Calu3 (cell line): ENCODE data around the gene TSHZ3. TPM values are rescaled to one million over a fixed set of nuclear protein-coding genes. Genes with fewer than 3 reads are reported as not detected.

ENCODE experiments used
- Bru-seq: library from RNA; stranded (reverse); fragments of 400-500 nt; gene quantifications from one replicate; lab custom pipeline; 2021; lab: Mats Ljungman, UMichigan
- BruChase-seq, 2 experiments: library from RNA; stranded (reverse); fragments of 400-500 nt; gene quantifications; one replicate each; lab custom pipeline; 2021; lab: Mats Ljungman, UMichigan
- BruUV-seq: library from RNA; stranded (reverse); fragments of 400-500 nt; replicated peaks from 2 replicates; lab custom pipeline; 2021; lab: Mats Ljungman, UMichigan
- CTCF ChIA-PET: fragments of 300-600 bp; sonication (Branson Sonifier 250); formaldehyde crosslinking; loops from one replicate; lab custom pipeline; 2022; ENCODE audit warnings: antibody characterized with exemption; lab: Charles Lee
- DNase-seq: peaks from one replicate; pipeline ENCODE4 v3.0.0; 2022
- H3K27ac Mint-ChIP-seq: one replicate; pipeline ENCODE4 v1.8.0; 2022; ENCODE audit warnings: mixed read lengths; ENCODE audit not compliant: unreplicated experiment
- H3K27me3 Mint-ChIP-seq: one replicate; pipeline ENCODE4 v1.8.0; 2022; ENCODE audit warnings: mixed read lengths; ENCODE audit not compliant: unreplicated experiment
- H3K36me3 Mint-ChIP-seq: one replicate; pipeline ENCODE4 v1.8.0; 2022; ENCODE audit warnings: mild to moderate bottlenecking, moderate library complexity, mixed read lengths; ENCODE audit not compliant: insufficient read depth, unreplicated experiment
- H3K4me1 Mint-ChIP-seq: one replicate; pipeline ENCODE4 v1.8.0; 2022; ENCODE audit warnings: mild to moderate bottlenecking, low read depth, mixed read lengths; ENCODE audit not compliant: unreplicated experiment
- H3K4me3 Mint-ChIP-seq: one replicate; pipeline ENCODE4 v1.8.0; 2022; ENCODE audit warnings: mild to moderate bottlenecking, low read depth, moderate library complexity, mixed read lengths; ENCODE audit not compliant: unreplicated experiment
- H3K9me3 Mint-ChIP-seq: one replicate; pipeline ENCODE4 v1.8.0; 2022; ENCODE audit warnings: low read depth, mixed read lengths; ENCODE audit not compliant: unreplicated experiment
- intact Hi-C: fragments of 100-400 bp; cut with micrococcal nuclease; formaldehyde crosslinking; loops from one replicate; pipeline ENCODE4 v1.10.0; 2022; ENCODE audit not compliant: unreplicated experiment
- long read RNA-seq: library from polyadenylated mRNA; stranded (forward); transcript quantifications from one replicate; pipeline ENCODE4 v2.0.0, GENCODE V29; 2022
- total RNA-seq: library from RNA; stranded (reverse); gene quantifications from 2 replicates; pipeline ENCODE4 v1.2.3, GENCODE V29; 2022
- TF ChIP-seq, protein P1 (sequence below): fragments of 200-600 bp; IDR thresholded peaks from one replicate; pipeline ENCODE4 v1.8.0; 2022; ENCODE audit warnings: antibody characterized with exemption; ENCODE audit not compliant: unreplicated experiment

TSHZ3 gene, protein sequence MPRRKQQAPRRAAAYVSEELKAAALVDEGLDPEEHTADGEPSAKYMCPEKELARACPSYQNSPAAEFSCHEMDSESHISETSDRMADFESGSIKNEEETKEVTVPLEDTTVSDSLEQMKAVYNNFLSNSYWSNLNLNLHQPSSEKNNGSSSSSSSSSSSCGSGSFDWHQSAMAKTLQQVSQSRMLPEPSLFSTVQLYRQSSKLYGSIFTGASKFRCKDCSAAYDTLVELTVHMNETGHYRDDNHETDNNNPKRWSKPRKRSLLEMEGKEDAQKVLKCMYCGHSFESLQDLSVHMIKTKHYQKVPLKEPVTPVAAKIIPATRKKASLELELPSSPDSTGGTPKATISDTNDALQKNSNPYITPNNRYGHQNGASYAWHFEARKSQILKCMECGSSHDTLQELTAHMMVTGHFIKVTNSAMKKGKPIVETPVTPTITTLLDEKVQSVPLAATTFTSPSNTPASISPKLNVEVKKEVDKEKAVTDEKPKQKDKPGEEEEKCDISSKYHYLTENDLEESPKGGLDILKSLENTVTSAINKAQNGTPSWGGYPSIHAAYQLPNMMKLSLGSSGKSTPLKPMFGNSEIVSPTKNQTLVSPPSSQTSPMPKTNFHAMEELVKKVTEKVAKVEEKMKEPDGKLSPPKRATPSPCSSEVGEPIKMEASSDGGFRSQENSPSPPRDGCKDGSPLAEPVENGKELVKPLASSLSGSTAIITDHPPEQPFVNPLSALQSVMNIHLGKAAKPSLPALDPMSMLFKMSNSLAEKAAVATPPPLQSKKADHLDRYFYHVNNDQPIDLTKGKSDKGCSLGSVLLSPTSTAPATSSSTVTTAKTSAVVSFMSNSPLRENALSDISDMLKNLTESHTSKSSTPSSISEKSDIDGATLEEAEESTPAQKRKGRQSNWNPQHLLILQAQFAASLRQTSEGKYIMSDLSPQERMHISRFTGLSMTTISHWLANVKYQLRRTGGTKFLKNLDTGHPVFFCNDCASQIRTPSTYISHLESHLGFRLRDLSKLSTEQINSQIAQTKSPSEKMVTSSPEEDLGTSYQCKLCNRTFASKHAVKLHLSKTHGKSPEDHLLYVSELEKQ
- total RNA-seq, result not detected in 2 replicates
- percentile 1 among the genes with signal in this experiment for Bru-seq, nascent RNA
- not detected for BruChase-seq, experiment 1, labeled RNA remaining after a 6-hour chase
- not detected for BruChase-seq, experiment 2, labeled RNA remaining after a 2-hour chase
- long read RNA-seq, result 0 reads

DNA sequence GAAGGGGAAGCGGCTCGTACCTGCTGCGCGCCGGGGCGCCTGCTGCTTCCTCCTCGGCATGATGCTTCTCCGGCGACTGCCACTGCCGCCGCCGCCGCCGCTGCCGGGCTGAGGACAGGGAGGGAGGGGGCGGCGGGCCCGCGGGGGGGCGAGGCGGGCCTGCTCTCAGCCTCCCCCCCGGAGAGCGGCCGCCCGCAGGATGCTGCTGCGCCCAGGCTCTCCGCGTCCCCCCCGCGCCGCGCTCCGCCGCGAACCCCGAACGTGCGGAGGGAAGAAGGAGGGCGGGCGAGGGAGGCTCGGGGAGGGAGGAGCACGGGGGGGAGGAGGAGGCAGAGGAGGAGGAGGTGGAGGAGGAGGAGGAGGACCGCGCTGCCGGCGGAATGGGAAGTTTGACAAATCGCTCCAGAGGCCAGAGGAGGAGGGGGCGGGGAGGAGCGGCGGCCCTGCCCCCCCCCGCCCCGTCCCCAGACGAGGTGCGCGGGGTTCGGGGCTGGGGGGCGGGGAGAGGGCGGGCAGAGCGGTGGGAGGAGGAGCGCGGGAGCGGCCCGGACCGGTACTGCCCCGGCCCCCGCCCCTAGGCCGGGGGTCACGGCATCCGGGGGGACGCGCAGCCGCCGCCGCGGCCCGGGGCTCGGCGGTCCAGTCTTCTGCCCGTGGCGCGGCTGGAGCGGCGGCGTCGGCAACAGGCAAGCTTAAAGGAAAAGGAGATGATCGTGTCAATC is at the start of gene TSHZ3:
TSHZ3 (minus strand) TSS at position 277 of the 722 bp plus-strand sequence; CDS start at position 60, 217 bp downstream.
- H3K36me3 Mint-ChIP-seq, result peaks cover 9% of the 10 kb centered on the region
- CTCF ChIA-PET, result no interaction called here
- no peak within 1 kb of the TSS for H3K27ac Mint-ChIP-seq
- H3K27me3 Mint-ChIP-seq, result no peaks in the 10 kb centered on the region
- no TSS peak for BruUV-seq
- intact Hi-C loops, result no loop called here
- H3K4me1 Mint-ChIP-seq, result no peaks in the 10 kb centered on the region
- H3K4me3 Mint-ChIP-seq, result no peak within 1 kb of the TSS
- DNase-seq, result no peak
- peaks cover 8% of the 10 kb centered on the region for H3K9me3 Mint-ChIP-seq
- TF ChIP-seq, protein P1, sequence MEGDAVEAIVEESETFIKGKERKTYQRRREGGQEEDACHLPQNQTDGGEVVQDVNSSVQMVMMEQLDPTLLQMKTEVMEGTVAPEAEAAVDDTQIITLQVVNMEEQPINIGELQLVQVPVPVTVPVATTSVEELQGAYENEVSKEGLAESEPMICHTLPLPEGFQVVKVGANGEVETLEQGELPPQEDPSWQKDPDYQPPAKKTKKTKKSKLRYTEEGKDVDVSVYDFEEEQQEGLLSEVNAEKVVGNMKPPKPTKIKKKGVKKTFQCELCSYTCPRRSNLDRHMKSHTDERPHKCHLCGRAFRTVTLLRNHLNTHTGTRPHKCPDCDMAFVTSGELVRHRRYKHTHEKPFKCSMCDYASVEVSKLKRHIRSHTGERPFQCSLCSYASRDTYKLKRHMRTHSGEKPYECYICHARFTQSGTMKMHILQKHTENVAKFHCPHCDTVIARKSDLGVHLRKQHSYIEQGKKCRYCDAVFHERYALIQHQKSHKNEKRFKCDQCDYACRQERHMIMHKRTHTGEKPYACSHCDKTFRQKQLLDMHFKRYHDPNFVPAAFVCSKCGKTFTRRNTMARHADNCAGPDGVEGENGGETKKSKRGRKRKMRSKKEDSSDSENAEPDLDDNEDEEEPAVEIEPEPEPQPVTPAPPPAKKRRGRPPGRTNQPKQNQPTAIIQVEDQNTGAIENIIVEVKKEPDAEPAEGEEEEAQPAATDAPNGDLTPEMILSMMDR, result no peak

DNA sequence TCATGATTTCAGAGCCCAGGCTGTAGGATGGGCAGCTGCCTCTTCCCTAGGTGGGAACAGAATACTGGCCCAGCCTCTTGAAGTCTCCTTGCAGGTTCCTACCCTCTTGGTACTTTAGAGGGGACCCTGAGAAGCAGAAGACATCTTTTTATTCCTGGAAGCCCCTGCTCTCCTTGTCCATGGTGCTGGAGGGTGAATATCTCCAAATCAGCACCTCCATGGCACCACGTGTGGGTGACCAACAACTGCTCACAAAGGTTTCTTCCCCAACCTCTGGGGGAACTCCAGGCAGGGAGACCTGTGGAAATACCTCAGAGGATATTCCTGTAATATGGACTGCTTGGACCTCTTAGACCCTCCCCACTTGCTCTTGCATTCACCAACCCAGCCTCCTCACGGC is 48.1 kb upstream of the TSHZ3 start:
- H3K9me3 Mint-ChIP-seq, result peaks cover 22% of the 10 kb centered on the region
- TF ChIP-seq, protein P1, result no peak
- DNase-seq, result no peak
- CTCF ChIA-PET, result no interaction called here
- no peaks in the 10 kb centered on the region for H3K4me1 Mint-ChIP-seq
- H3K27me3 Mint-ChIP-seq, result no peaks in the 10 kb centered on the region
- no TSS peak for BruUV-seq
- H3K36me3 Mint-ChIP-seq, result no peaks in the 10 kb centered on the region
- intact Hi-C loops, result no loop called here
- no peak overlapping the region for H3K27ac Mint-ChIP-seq
- H3K4me3 Mint-ChIP-seq, result no peak overlapping the region

DNA sequence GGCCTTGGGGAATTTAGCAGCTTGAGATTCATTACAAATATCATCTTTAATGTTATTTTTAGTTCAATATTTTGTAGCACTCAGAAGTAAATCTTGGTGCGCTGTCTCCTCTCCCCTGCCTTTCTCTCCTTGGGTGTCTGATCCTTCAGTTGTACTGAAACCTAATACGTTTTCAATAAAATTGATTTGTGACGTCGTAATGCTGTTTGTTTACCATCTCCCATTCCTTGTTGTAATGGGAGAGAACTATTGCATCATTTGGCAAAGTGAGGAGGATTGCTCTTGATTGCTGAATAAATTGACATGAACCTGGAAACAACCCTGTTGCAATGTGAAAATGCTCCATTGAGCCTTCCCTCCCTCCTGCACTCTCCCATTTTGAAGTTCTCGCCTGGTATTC is 43.2 kb upstream of the TSHZ3 start:
- Mint-ChIP-seq H3K27me3 (no peaks in the 10 kb centered on the region), H3K36me3 (no peaks in the 10 kb centered on the region), H3K4me3 (no peak overlapping the region), H3K4me1 (no peaks in the 10 kb centered on the region), H3K9me3 (peaks cover 22% of the 10 kb centered on the region), H3K27ac (no peak overlapping the region)
- no TSS peak for BruUV-seq
- intact Hi-C loops, result no loop called here
- TF ChIP-seq, protein P1, result no peak
- CTCF ChIA-PET, result no interaction called here
- DNase-seq, result no peak
